ENCODE data around the gene ASF1A. TPM values are rescaled to one million over a fixed set of nuclear protein-coding genes. Genes with fewer than 3 reads are reported as not detected.

ASF1A gene
- total and polyA plus RNA-seq, 9 of the 15 experiments (the other 6 are each of a cell fraction or from before 2014, with no cell fraction given) = 31.5 to 45.3 (median 34.8) TPM

GRCh38 chr6:118934461-118935330 is 40.7 kb downstream of the ASF1A start, which contains the start of gene MCM9 (continued):
- TF ChIP-seq RERE (CRISPR knock-in tag; IDR thresholded peaks at IDR 0.05; ENCODE audit: borderline replicate concordance) (no peak), ZNF778 (CRISPR knock-in tag; IDR thresholded peaks at IDR 0.05) (no peak), BACH1 (tag; IDR thresholded peaks at IDR 0.05) (no peak; the same call in 1 of the 2 replicates), RAD21 (CRISPR knock-in tag; conservative IDR thresholded peaks at IDR 0.05 in 1 of 2, IDR thresholded peaks at IDR 0.05 in 1 of 2) (no peak), NFYB (IDR thresholded peaks at IDR 0.05; ENCODE audit: extremely low read depth, insufficient read length) (no peak), ZNF609 (CRISPR knock-in tag; IDR thresholded peaks at IDR 0.05; ENCODE audit: borderline replicate concordance) (no peak), FOXK1 (CRISPR knock-in tag; IDR thresholded peaks at IDR 0.05; ENCODE audit: borderline replicate concordance) (no peak; the same call in 1 of the 2 replicates), ZNF280A (IDR thresholded peaks at IDR 0.05; ENCODE audit: low read depth, partially characterized antibody) (no peak), ID3 (CRISPR knock-in tag; IDR thresholded peaks at IDR 0.05) (no peak), ID3 (tag; IDR thresholded peaks at IDR 0.05) (peak; percentile 82), MED1 (CRISPR knock-in tag; IDR thresholded peaks at IDR 0.05; ENCODE audit: borderline replicate concordance) (no peak), SMC3 (conservative IDR thresholded peaks at IDR 0.05; ENCODE audit: insufficient read depth, low read depth, low read length) (no peak)
